Activated CD4-positive, alpha-beta T cell treated with anti-CD3 and anti-CD28 coated beads, Interleukin-2, amount 50 U/mL, for 48 hours (primary cell): ENCODE measurements around the gene RFESD.
"Not testable (repeated sequence)": the region's sequence is repeated elsewhere in the genome, so short reads cannot be mapped to it uniquely, and the experiment has no call there.

Experiments used
- DNase-seq, 2 experiments: peaks; one replicate each; pipeline ENCODE4 v3.0.0-alpha.2; 2020

RFESD gene

GRCh38 chr5:95667678-95668077, 21.1 kb downstream of the RFESD start:
- no peak for DNase-seq

- no peak for DNase-seq
These were observed 21.6 kb downstream of the RFESD start for GRCh38 chr5:95668216-95668615.

GRCh38 chr5:95668728-95669127, 22.2 kb downstream of the RFESD start:
- DNase-seq, result no peak

DNA sequence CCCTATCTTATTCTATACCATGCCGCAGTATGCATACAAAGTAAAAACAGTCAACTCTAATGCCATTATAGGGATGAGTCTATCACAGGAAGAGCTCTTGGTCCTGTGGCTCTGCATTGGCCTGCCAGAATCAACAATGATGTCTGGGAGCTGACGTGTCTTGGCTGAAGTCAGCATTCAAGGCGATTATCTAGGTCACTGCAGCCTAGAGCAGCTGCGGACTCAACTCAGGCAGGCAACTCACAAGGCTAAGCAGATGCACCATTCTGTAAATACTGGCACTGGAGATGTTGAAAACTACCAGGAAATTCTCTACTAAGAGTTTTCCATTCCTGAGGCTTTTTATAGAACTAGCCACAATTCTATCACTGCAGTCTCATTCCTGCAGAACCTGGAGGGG, 23.0 kb downstream of the RFESD start:
- no peak for DNase-seq

DNA sequence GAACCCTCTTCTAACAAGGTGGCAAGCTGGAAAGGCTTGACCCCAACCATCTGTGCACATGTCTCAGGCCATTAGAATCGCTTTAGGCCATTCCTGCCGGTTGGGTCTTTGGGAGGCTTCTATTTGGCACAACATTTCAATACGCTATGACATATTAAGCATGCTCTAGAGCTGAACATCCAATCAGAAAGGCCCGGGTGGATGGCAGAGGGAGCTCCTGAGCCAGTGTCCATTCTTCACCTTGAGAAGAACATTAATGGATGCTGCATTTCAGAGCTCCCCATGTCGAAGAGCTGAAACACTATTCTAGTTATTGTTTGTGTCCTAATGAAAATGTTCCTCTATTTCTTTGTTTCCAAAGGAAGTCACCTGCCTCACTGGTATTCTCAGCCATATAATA, 23.4 kb downstream of the RFESD start:
- DNase-seq, result no peak

DNA sequence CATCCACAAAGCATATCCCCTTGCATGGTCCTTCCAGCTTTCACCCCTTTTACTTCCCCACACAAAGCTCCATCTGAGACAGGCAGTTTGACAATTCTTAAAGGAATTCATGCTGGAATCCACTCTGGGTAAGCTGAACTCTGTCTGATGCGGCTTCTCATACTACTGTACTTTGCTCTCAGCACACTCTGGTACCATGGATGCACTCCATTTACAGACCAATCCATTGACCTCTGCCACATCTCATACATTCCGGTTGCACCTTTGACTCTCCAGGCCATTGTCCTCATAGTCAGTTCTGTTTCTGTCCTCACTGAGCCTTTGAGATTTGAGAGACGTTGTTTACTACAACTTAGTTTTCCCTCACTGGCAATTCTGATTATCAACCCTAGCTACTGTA, 24.0 kb downstream of the RFESD start:
- no peak for DNase-seq

- DNase-seq, result no peak
These were observed 25.2 kb downstream of the RFESD start for GRCh38 chr5:95671826-95672225.

DNA sequence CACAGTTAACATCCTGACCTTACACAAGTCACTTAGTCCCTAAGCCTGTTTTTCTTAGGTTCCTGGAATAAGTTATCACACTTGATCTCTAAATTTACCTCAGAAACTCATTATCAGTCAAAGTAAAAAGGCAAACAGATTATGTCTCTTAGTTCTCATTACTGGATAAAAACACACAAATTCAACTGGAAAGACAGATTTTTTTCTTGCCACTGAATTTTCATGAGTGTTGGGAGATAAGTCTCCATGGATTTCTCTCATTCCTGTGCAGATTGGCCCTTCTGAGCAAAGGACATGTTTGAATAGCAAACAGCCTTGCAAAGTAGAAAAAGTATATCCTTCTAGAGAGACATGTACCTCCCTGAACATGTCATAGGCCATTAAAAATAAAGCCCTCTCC, 26.1 kb downstream of the RFESD start:
- no peak for DNase-seq

DNA sequence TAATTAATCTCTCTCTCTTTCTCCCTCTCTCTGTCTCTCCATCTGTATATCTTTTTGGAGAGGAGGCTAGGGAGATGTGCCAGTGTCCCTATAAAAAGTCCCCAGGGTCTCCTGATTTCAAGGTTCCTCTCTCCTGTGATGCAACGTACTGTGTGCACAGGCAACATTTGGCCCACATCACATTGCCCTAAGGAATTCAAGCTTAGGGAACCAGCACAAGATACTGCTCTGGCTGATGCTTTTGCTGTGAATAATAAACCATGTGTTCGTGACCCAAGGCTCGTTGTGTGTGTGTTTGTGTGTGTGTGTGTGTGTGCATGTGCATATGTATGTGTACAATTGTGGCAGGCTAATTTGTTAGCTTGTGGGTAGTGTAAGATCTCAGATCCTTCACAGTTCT, 26.5 kb downstream of the RFESD start:
- DNase-seq, result no peak

- DNase-seq, result no peak
These were observed 36.3 kb downstream of the RFESD start, which contains the start of gene SPATA9 for GRCh38 chr5:95682891-95683290. TSS of gene SPATA9 (minus strand) at chr5:95682991. CDS start at chr5:95682854, 137 bp downstream.

GRCh38 chr5:95684361-95684760, 37.8 kb downstream of the RFESD start:
- DNase-seq, result no peak

- no peak for DNase-seq
These were observed 40.1 kb downstream of the RFESD start for GRCh38 chr5:95686651-95687050.

GRCh38 chr5:95689680-95690079, 43.1 kb downstream of the RFESD start:
- DNase-seq, result no peak

DNA sequence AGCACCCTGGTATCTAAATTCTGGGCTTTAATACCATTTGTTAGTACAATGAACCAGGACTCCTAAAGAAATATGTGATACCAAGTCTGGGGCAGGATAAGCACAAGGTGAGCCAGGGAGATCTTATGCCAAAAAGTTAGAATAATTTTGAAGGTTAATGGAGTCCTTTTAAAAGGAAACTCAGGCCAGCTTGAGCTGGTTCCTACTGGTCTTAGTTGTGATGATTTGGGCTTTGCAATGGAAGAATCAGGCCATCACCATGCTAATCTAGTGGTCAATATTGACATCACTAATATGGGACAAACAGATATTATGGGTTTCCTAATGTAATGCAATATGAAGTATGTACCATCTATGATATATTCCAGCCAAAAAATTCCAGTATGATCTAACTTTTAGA, 43.8 kb downstream of the RFESD start:
- DNase-seq, result no peak

DNA sequence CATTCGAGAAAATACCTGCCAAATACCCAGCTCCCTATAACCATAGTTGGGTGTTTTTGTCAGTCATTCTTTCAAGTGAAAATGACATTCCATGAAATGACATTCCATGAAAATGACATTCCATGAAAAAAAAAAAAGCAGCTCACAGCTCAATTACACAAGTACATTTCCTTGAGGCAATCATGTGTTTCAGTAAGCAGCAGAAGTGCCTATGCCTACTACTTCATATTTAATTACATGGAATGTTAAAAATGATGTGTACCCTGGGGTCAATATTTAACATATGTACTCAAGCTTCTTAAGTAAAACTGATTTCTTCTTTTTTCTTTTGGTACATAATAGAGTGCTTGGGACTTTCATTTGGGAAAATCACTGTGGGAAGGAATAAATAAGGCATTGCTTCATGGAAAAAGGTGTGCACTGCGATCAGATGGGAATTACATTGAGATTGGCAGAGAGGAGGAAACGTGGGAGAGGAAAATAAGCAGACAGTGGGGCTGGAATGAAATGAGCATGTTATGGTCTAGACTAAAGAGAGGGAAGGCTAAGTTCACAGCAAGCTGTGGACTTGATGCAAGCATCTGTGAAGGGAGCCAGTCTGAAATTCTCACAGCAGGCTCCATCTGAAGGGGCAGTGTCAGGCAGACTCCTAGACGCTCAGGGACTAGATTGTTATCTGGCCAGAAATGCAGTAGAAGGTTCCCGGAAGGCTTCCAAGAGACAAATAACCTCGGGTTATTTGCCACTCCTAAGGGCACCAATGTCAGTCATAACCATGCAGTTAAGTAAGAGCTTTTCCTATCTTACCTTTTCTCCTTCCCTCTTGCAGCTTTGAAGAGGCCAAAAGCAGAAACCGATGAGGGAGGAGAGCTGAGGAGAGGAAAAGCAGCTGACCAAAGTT, 51.5 kb downstream of the RFESD start:
- no peak for DNase-seq

DNA sequence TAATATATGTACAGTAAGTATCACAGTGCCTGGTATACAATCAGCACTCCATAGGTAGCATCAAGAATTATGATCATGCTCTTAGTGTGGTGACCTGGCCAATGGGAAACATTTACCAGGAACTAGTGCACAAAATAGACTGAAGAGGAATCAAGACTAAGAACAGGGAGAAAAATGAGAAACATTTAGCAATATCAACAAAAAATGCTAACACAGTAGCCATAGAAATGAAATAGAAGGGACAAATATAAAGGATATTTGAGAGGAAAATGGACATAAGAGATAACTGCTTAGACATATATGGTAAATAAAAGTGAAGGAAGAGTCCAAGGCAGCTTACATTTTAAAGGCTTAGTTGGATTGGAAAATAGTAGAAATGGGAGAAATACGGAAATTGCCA, 52.8 kb downstream of the RFESD start:
- no peak for DNase-seq

GRCh38 chr5:95701074-95701473, 54.5 kb downstream of the RFESD start:
- DNase-seq, result no peak

DNA sequence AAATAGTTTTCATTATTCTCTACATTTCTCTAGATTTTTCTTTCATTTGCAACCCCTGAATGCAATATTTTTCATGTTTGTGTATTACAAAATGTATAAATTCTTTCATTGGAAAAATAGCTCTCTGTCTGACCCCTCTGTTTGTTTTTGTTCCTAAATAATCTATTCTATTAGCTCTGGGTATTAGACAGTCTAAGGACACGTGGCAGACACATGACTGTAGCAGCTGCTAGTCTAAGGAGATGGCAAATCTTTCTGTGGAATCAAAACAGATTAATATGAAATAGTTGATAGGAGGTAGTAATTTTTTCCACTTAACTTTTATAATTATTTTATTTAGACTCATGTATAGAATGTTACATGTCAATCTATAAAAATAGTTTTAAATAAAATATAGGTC, 57.6 kb downstream of the RFESD start:
- DNase-seq, result no peak

GRCh38 chr5:95706196-95706595, 59.6 kb downstream of the RFESD start:
- DNase-seq, result not testable (repeated sequence)

DNA sequence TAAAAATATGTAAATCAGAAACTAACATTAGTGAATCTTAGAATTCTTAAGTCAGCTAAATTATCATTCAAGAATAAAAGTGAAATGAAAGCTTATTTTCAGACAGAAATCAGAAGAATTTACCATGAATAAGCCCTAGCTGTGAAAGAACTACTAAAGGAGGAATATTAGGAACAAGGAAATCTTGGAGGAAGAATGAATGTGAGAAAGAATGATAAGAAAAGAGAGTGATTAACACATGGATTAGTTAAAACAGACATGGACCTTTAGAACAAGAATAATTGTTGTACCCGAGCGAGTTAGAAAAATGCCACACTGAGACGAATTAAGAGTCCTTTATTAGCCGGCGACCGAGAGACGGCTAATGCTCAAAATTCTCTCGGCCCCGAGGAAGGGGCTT, 60.5 kb downstream of the RFESD start:
- DNase-seq, result no peak
